Lung (tissue), 12 donors: ENCODE results near the gene BSDC1. TPM values are rescaled to one million over a fixed set of nuclear protein-coding genes. Genes with fewer than 3 reads are reported as not detected.

Experiments
- ATAC-seq: fragments of 200-7000 bp; cut with Tn5 transposase; one replicate; pipeline ENCODE4 v1.9.1; 2020; ENCODE audit warnings: moderate number of reproducible peaks; ENCODE audit not compliant: insufficient read depth, low FRiP score
- DNase-seq, 3 donors: peaks; one replicate each; pipeline ENCODE4 v3.0.0-alpha.2; 2013 to 2017
- H3K27ac ChIP-seq, 2 donors: one replicate each; pipeline ENCODE4 v1.5.1; 2013; ENCODE audit warnings: mild to moderate bottlenecking in 2 of 2, moderate library complexity in 2 of 2, control low read depth in 1 of 2, inconsistent platforms in 1 of 2, low read depth in 1 of 2, low read length in 1 of 2
- H3K27me3 ChIP-seq, 3 donors: one replicate each; pipeline ENCODE4 v1.5.1; 2013; ENCODE audit warnings: low read length in 2 of 3; ENCODE audit not compliant: control insufficient read depth in 3 of 3, insufficient read depth in 3 of 3
- H3K36me3 ChIP-seq, 4 donors: one replicate each; pipeline ENCODE4 v1.5.1; 2013; ENCODE audit warnings: low read length in 4 of 4, mild to moderate bottlenecking in 1 of 4, moderate library complexity in 1 of 4; ENCODE audit not compliant: control insufficient read depth in 4 of 4, insufficient read depth in 4 of 4
- H3K4me1 ChIP-seq, 5 donors: one replicate each; pipeline ENCODE4 v1.5.1; 2013; ENCODE audit warnings: low read length in 5 of 5, mild to moderate bottlenecking in 2 of 5, moderate library complexity in 1 of 5; ENCODE audit not compliant: control insufficient read depth in 5 of 5, insufficient read depth in 5 of 5
- H3K4me3 ChIP-seq: one replicate; pipeline ENCODE4 v1.5.1; 2013; ENCODE audit warnings: mild to moderate bottlenecking, control low read depth, moderate library complexity
- H3K9ac ChIP-seq, 2 donors: one replicate each; pipeline ENCODE4 v1.5.1; 2013; ENCODE audit warnings: low read length in 2 of 2, control low read depth in 1 of 2; ENCODE audit not compliant: insufficient read depth in 1 of 2
- H3K9me3 ChIP-seq, 4 donors: one replicate each; pipeline ENCODE4 v1.5.1; 2013; ENCODE audit warnings: low read length in 3 of 4, mild to moderate bottlenecking in 1 of 4, moderate library complexity in 1 of 4; ENCODE audit not compliant: control insufficient read depth in 4 of 4, insufficient read depth in 3 of 4
- CTCF ChIP-seq: IDR thresholded peaks from 2 replicates; pipeline ENCODE4 v1.5.1; 2012; ENCODE audit warnings: mild to moderate bottlenecking; ENCODE audit errors: control extremely low read depth, extremely low read depth
- WGBS, 2 donors: extraction: QIAGEN DNeasy Blood & Tissue Kit; methylation state at CpG; one replicate each; pipeline ENCODE4 v1.1.7; 2013; 5-methylcytosine and 5-hydroxymethylcytosine counted together
- polyA plus RNA-seq, 2 donors: library from polyadenylated mRNA; stranded (reverse); fragments of 200-250 nt; gene quantifications; one replicate each; pipeline ENCODE4 v1.2.1, GENCODE V29; 2013
- total RNA-seq, 2 donors: library from RNA; depleted of rRNA in 1 of 2; stranded (reverse); fragments of >200 nt in 1 of 2; gene quantifications; one replicate each; pipeline ENCODE4 v1.2.1, GENCODE V29; 2014 to 2021
- donor health status: control.
- donor health status: control.
- donor health status: Bipolar disorder and iron deficiency.
- donor health status: healthy.
- donor health status: DM: yes; HTN: yes; CAD: no.

The BSDC1 gene
- total and polyA plus RNA-seq, 4 donors = 32.8 to 80.5 (median 48.3) TPM

GRCh38 chr1:32334864-32335534 is 59.2 kb downstream of the BSDC1 start:
- TF ChIP-seq CTCF = peak; percentile 17
- 3 to 4% methylated on average over 30 to 46 of the region's 46 CpGs for WGBS, 2 donors
- H3K27me3 ChIP-seq = no peaks in the 10 kb centered on the region
- peak overlapping the region; percentile 51 for H3K4me3 ChIP-seq
- peaks cover 17 to 27% (median 22%) of the 10 kb centered on the region in 4 donors for H3K36me3 ChIP-seq
- DNase-seq (peak; percentile 65 to 75 (median 66)), ATAC-seq (peak; percentile 27)
- peak overlapping the region in 1 of 2 donors; percentile 9 for H3K27ac ChIP-seq
- H3K9ac ChIP-seq = peak overlapping the region in 1 of 2 donors; percentile 77
- H3K4me1 ChIP-seq = peaks cover 0 to 30% (median 21%) of the 10 kb centered on the region in 5 donors
- H3K9me3 ChIP-seq = no peaks in the 10 kb centered on the region

GRCh38 chr1:32334274-32334861 is 59.9 kb downstream of the BSDC1 start:
- H3K36me3 ChIP-seq = peaks cover 20 to 29% (median 25%) of the 10 kb centered on the region in 4 donors
- peak overlapping the region in 1 of 2 donors; percentile 77 for H3K9ac ChIP-seq
- WGBS, 2 donors = 33 to 51% methylated on average over 9 of the region's 9 CpGs
- H3K27me3 ChIP-seq = no peaks in the 10 kb centered on the region
- H3K27ac ChIP-seq = peak overlapping the region in 1 of 2 donors; percentile 9
- H3K4me3 ChIP-seq = peak overlapping the region; percentile 51
- no peaks in the 10 kb centered on the region for H3K9me3 ChIP-seq
- TF ChIP-seq CTCF = no peak
- H3K4me1 ChIP-seq = peaks cover 0 to 30% (median 21%) of the 10 kb centered on the region in 5 donors
- DNase-seq = no peak
- no peak for ATAC-seq

- no peak overlapping the region for H3K9ac ChIP-seq
- H3K9me3 ChIP-seq = no peaks in the 10 kb centered on the region
- WGBS, 2 donors = 75 to 82% methylated on average over 3 of the region's 3 CpGs
- DNase-seq (no peak), ATAC-seq (no peak)
- H3K27me3 ChIP-seq = no peaks in the 10 kb centered on the region
- no peak overlapping the region for H3K27ac ChIP-seq
- TF ChIP-seq CTCF = no peak
- H3K36me3 ChIP-seq = peaks cover 24 to 36% (median 30%) of the 10 kb centered on the region in 4 donors
- H3K4me3 ChIP-seq = no peak overlapping the region
- H3K4me1 ChIP-seq = peaks cover 0 to 30% (median 18%) of the 10 kb centered on the region in 5 donors
Measured at GRCh38 chr1:32333251-32333963, 60.8 kb downstream of the BSDC1 start.
